HG02973 (cell line): ENCODE data around the gene FLOT1.
"Not testable (repeated sequence)": the region's sequence is repeated elsewhere in the genome, so short reads cannot be mapped to it uniquely, and the experiment has no call there.

Experiments
- ATAC-seq: cut with Tn5 transposase; IDR thresholded peaks from one replicate; pipeline ENCODE4 v1.9.1; 2021; ENCODE audit warnings: moderate library complexity; ENCODE audit not compliant: unreplicated experiment

FLOT1 gene

GRCh38 chr6:30723843-30724741 lies 18.4 kb downstream of the FLOT1 start:
- not testable (repeated sequence) for ATAC-seq

GRCh38 chr6:30723159-30723842 lies 19.2 kb downstream of the FLOT1 start:
- ATAC-seq: not testable (repeated sequence)

- no peak for ATAC-seq
Measured at GRCh38 chr6:30722280-30723112, 20.0 kb downstream of the FLOT1 start.

GRCh38 chr6:30722025-30722279 lies 20.5 kb downstream of the FLOT1 start:
- ATAC-seq: not testable (repeated sequence)

GRCh38 chr6:30721198-30722024 lies 21.1 kb downstream of the FLOT1 start:
- ATAC-seq: no peak

GRCh38 chr6:30720738-30721197 lies 21.7 kb downstream of the FLOT1 start:
- no peak for ATAC-seq

GRCh38 chr6:30719791-30720737 lies 22.4 kb downstream of the FLOT1 start, which contains the start of gene TUBB:
TSS of gene TUBB (plus strand) at chr6:30720352. CDS start at chr6:30720507, 155 bp downstream.
- ATAC-seq: peak; percentile 35

- ATAC-seq: no peak
Measured at GRCh38 chr6:30719356-30719755, 23.1 kb downstream of the FLOT1 start.

GRCh38 chr6:30717845-30718720 lies 24.4 kb downstream of the FLOT1 start:
- ATAC-seq: not testable (repeated sequence)

- ATAC-seq: peak; percentile 55
Measured at GRCh38 chr6:30717129-30717844, 25.2 kb downstream of the FLOT1 start, which contains the start of gene MDC1. TSS of gene MDC1 (minus strand) at chr6:30717281. CDS start at chr6:30715175, 2,106 bp downstream.

GRCh38 chr6:30716879-30717128 lies 25.7 kb downstream of the FLOT1 start:
- no peak for ATAC-seq

- ATAC-seq: no peak
Measured at GRCh38 chr6:30714263-30714662, 28.2 kb downstream of the FLOT1 start.

GRCh38 chr6:30712441-30712945 lies 30.0 kb downstream of the FLOT1 start:
- ATAC-seq: no peak

- ATAC-seq: no peak
Measured at GRCh38 chr6:30711758-30712380, 30.6 kb downstream of the FLOT1 start.

GRCh38 chr6:30709101-30709868 lies 33.2 kb downstream of the FLOT1 start:
- ATAC-seq: no peak

GRCh38 chr6:30707281-30707850 lies 35.1 kb downstream of the FLOT1 start:
- ATAC-seq: no peak
